ENCODE data around the gene FOXO4.

- no peak for TF ChIP-seq CTCF (IDR thresholded peaks at IDR 0.05)
- no peak for TF ChIP-seq ZFX (IDR thresholded peaks at IDR 0.05; ENCODE audit: borderline replicate concordance)
Measured at GRCh38 chrX:71095981-71096759, 519 bp downstream of the FOXO4 start.

Data from 22Rv1 (cell line).